NT2/D1 (cell line): ENCODE measurements around the gene SLC27A4.

Experiments
- SUZ12 ChIP-seq: IDR thresholded peaks from 2 replicates; pipeline ENCODE4 v1.6.1; 2011; ENCODE audit not compliant: insufficient read length, insufficient read depth; ENCODE audit errors: extremely low read depth
- YY1 ChIP-seq: IDR thresholded peaks from 2 replicates; pipeline ENCODE4 v1.6.1; 2011; ENCODE audit not compliant: insufficient read length, insufficient read depth
- ZNF274 ChIP-seq: IDR thresholded peaks from 2 replicates; pipeline ENCODE4 v1.6.1; 2011; ENCODE audit warnings: mild to moderate bottlenecking, low read depth, low read length

DNA sequence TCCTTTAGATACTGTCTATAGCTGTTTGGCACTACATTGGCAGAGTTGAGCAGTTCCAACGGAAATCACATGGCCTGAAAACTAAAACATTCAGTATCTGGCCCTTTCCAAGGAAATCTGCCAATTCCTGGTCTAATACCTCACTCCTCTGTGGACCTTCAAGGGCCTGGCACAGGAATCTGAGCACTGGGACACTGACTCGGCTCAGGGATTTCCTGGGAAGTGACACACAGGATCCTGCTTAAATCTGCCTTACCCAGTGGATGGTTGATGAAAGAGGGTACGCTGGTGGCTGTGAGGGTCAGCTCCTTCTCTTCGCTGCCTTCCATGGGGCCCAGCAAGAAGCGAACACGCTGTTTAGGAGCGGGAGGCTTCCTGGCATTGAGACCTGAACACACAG, 19.0 kb upstream of the SLC27A4 start:
- TF ChIP-seq YY1 (no peak), ZNF274 (no peak), SUZ12 (no peak)
